Stimulated activated CD4-positive, alpha-beta T cell treated with anti-CD3 and anti-CD28 coated beads, Interleukin-2, amount 100 ng/mL, for 24 hours (primary cell): Measurements from ENCODE around the gene TMEM135.
"Not testable (repeated sequence)": the region's sequence is repeated elsewhere in the genome, so short reads cannot be mapped to it uniquely, and the experiment has no call there.

Source experiments
- DNase-seq, 2 donors: peaks; one replicate each; pipeline ENCODE4 v3.0.0-alpha.2; 2020

TMEM135 gene

GRCh38 chr11:87081358-87081757 is 43.6 kb downstream of the TMEM135 start:
- DNase-seq = no peak

GRCh38 chr11:87082590-87082989 is 44.9 kb downstream of the TMEM135 start:
- no peak for DNase-seq

- DNase-seq = no peak
These were observed 45.3 kb downstream of the TMEM135 start for GRCh38 chr11:87083029-87083428.

GRCh38 chr11:87092159-87092558 is 54.4 kb downstream of the TMEM135 start:
- no peak for DNase-seq

- DNase-seq = no peak
These were observed 54.8 kb downstream of the TMEM135 start for GRCh38 chr11:87092567-87092966.

GRCh38 chr11:87097582-87097981 is 59.8 kb downstream of the TMEM135 start:
- peak; percentile 25 to 33 for DNase-seq

GRCh38 chr11:87101956-87102580 is 64.3 kb downstream of the TMEM135 start:
- DNase-seq = no peak

- DNase-seq = not testable (repeated sequence)
These were observed 68.1 kb downstream of the TMEM135 start for GRCh38 chr11:87105826-87106225.

GRCh38 chr11:87107379-87107778 is 69.6 kb downstream of the TMEM135 start:
- not testable (repeated sequence) for DNase-seq

GRCh38 chr11:87110443-87111131 is 72.9 kb downstream of the TMEM135 start:
- no peak for DNase-seq

GRCh38 chr11:87114093-87114492 is 76.4 kb downstream of the TMEM135 start:
- DNase-seq = no peak

- DNase-seq = no peak
These were observed 78.5 kb downstream of the TMEM135 start for GRCh38 chr11:87116185-87116584.

- DNase-seq = no peak
These were observed 83.2 kb downstream of the TMEM135 start for GRCh38 chr11:87120937-87121336.

- DNase-seq = no peak
These were observed 85.1 kb downstream of the TMEM135 start for GRCh38 chr11:87122852-87123251.

- no peak for DNase-seq
These were observed 87.5 kb downstream of the TMEM135 start for GRCh38 chr11:87125257-87125656.

GRCh38 chr11:87127101-87127500 is 89.4 kb downstream of the TMEM135 start:
- no peak for DNase-seq

- no peak for DNase-seq
These were observed 90.6 kb downstream of the TMEM135 start for GRCh38 chr11:87128372-87128771.

- DNase-seq = no peak
These were observed 96.9 kb downstream of the TMEM135 start for GRCh38 chr11:87134524-87135106.

- DNase-seq = no peak
These were observed 98.5 kb downstream of the TMEM135 start for GRCh38 chr11:87136236-87136635.

- DNase-seq = no peak
These were observed 100.0 kb downstream of the TMEM135 start for GRCh38 chr11:87137711-87138110.

- no peak for DNase-seq
These were observed 101.7 kb downstream of the TMEM135 start for GRCh38 chr11:87139475-87139874.

GRCh38 chr11:87141322-87141721 is 103.6 kb downstream of the TMEM135 start:
- DNase-seq = no peak

GRCh38 chr11:87141980-87142514 is 104.3 kb downstream of the TMEM135 start:
- DNase-seq = no peak

GRCh38 chr11:87142594-87142993 is 104.9 kb downstream of the TMEM135 start:
- no peak for DNase-seq
